ENCODE results near the gene CELF6. TPM values are rescaled to one million over a fixed set of nuclear protein-coding genes. Genes with fewer than 3 reads are reported as not detected.

Gene CELF6
- total RNA-seq, 1 experiment from 2014 or later = 0.19 TPM

GRCh38 chr15:72242775-72243370 lies 77.1 kb downstream of the CELF6 start:
- H3K9me3 Mint-ChIP-seq (ENCODE audit: low read depth, unreplicated experiment) = no peaks in the 10 kb centered on the region
- H3K4me3 Mint-ChIP-seq (ENCODE audit: low read depth, unreplicated experiment) = no peak overlapping the region
- TF ChIP-seq CTCF (IDR thresholded peaks at IDR 0.05; ENCODE audit: unreplicated experiment) = no peak
- no peak for DNase-seq
- no peaks in the 10 kb centered on the region for H3K4me1 Mint-ChIP-seq (ENCODE audit: low read depth, unreplicated experiment)
- peaks cover 27% of the 10 kb centered on the region for H3K36me3 Mint-ChIP-seq (ENCODE audit: insufficient read depth, unreplicated experiment)
- H3K27ac Mint-ChIP-seq (ENCODE audit: unreplicated experiment) = no peak overlapping the region
- CTCF ChIA-PET = interaction anchor here (2.7 kb wide), 1 partner anchor 16 kb away, joined by 7 read pairs; no protein-coding TSS in a partner anchor
- H3K27me3 Mint-ChIP-seq (ENCODE audit: unreplicated experiment) = no peaks in the 10 kb centered on the region
- intact Hi-C loops (cut with micrococcal nuclease; ENCODE audit: unreplicated experiment) = no loop called here
- BruUV-seq (replicated peaks) = no TSS peak

GRCh38 chr15:72239652-72240051 lies 80.3 kb downstream of the CELF6 start:
- no peak for TF ChIP-seq CTCF (IDR thresholded peaks at IDR 0.05; ENCODE audit: unreplicated experiment)
- Mint-ChIP-seq H3K36me3 (ENCODE audit: insufficient read depth, unreplicated experiment) (peaks cover 41% of the 10 kb centered on the region), H3K27ac (ENCODE audit: unreplicated experiment) (no peak overlapping the region), H3K4me1 (ENCODE audit: low read depth, unreplicated experiment) (peaks cover 26% of the 10 kb centered on the region), H3K9me3 (ENCODE audit: low read depth, unreplicated experiment) (no peaks in the 10 kb centered on the region), H3K4me3 (ENCODE audit: low read depth, unreplicated experiment) (no peak overlapping the region), H3K27me3 (ENCODE audit: unreplicated experiment) (no peaks in the 10 kb centered on the region)
- CTCF ChIA-PET = interaction anchor here (0.6 to 1.7 kb wide), 2 partner anchors 13 to 49 kb away, joined by 3 to 8 read pairs; no protein-coding TSS in a partner anchor
- no TSS peak for BruUV-seq (replicated peaks)
- DNase-seq = no peak
- intact Hi-C loops (cut with micrococcal nuclease; ENCODE audit: unreplicated experiment) = no loop called here

- peaks cover 43% of the 10 kb centered on the region for H3K36me3 Mint-ChIP-seq (ENCODE audit: insufficient read depth, unreplicated experiment)
- BruUV-seq (replicated peaks) = no TSS peak
- no peak for TF ChIP-seq CTCF (IDR thresholded peaks at IDR 0.05; ENCODE audit: unreplicated experiment)
- DNase-seq = no peak
- intact Hi-C loops (cut with micrococcal nuclease; ENCODE audit: unreplicated experiment) = no loop called here
- CTCF ChIA-PET = interaction anchor here (1.7 kb wide), 1 partner anchor 12 kb away, joined by 8 read pairs; no protein-coding TSS in a partner anchor
- peak overlapping the region; percentile 97 for H3K27ac Mint-ChIP-seq (ENCODE audit: unreplicated experiment)
- H3K4me1 Mint-ChIP-seq (ENCODE audit: low read depth, unreplicated experiment) = peaks cover 34% of the 10 kb centered on the region
- no peaks in the 10 kb centered on the region for H3K27me3 Mint-ChIP-seq (ENCODE audit: unreplicated experiment)
- H3K9me3 Mint-ChIP-seq (ENCODE audit: low read depth, unreplicated experiment) = no peaks in the 10 kb centered on the region
- no peak overlapping the region for H3K4me3 Mint-ChIP-seq (ENCODE audit: low read depth, unreplicated experiment)
Observed at GRCh38 chr15:72238586-72238985, 81.4 kb downstream of the CELF6 start.

GRCh38 chr15:72237853-72238224 lies 82.1 kb downstream of the CELF6 start:
- intact Hi-C loops (cut with micrococcal nuclease; ENCODE audit: unreplicated experiment) = no loop called here
- Mint-ChIP-seq H3K36me3 (ENCODE audit: insufficient read depth, unreplicated experiment) (peaks cover 43% of the 10 kb centered on the region), H3K27ac (ENCODE audit: unreplicated experiment) (peak overlapping the region; percentile 97), H3K4me1 (ENCODE audit: low read depth, unreplicated experiment) (peaks cover 36% of the 10 kb centered on the region), H3K4me3 (ENCODE audit: low read depth, unreplicated experiment) (peak overlapping the region; percentile 65), H3K9me3 (ENCODE audit: low read depth, unreplicated experiment) (no peaks in the 10 kb centered on the region), H3K27me3 (ENCODE audit: unreplicated experiment) (no peaks in the 10 kb centered on the region)
- no TSS peak for BruUV-seq (replicated peaks)
- TF ChIP-seq CTCF (IDR thresholded peaks at IDR 0.05; ENCODE audit: unreplicated experiment) = no peak
- CTCF ChIA-PET = interaction anchor here (1.6 kb wide), 1 partner anchor 11 kb away, joined by 10 read pairs; no protein-coding TSS in a partner anchor
- DNase-seq = no peak

Data from Calu3 (cell line).